ENCODE data around the gene IGFLR1. TPM values are rescaled to one million over a fixed set of nuclear protein-coding genes. Genes with fewer than 3 reads are reported as not detected.

The IGFLR1 gene
- total RNA-seq, 1 donor from 2014 or later: 75.2 TPM

DNA sequence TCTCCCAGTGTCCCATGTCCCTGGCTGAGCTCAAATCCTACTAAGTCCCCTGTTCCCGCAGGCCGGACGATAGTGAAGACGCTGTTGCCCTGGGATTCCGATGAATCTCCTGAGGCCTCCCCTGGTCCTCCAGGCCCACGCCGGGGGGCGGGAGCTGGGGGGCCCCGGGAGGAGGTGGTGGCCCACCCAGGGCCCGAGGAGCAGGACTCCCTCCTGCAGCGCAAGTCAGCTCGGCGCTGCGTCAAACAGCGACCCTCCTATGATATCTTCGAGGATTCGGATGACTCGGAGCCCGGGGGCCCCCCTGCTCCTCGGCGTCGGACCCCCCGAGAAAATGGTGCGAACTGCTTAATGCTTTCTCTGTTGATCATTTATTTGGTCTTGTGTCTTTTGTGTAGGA is 18.6 kb downstream of the IGFLR1 start:
- Mint-ChIP-seq H3K27ac (no peak overlapping the region), H3K9me3 (no peaks in the 10 kb centered on the region), H3K36me3 (ENCODE audit: low read depth) (peaks cover 73% of the 10 kb centered on the region), H3K27me3 (no peaks in the 10 kb centered on the region), H3K4me3 (no peak overlapping the region), H3K4me1 (peaks cover 16% of the 10 kb centered on the region)
- no peak for DNase-seq
- intact Hi-C loops (cut with micrococcal nuclease): no loop called here

DNA sequence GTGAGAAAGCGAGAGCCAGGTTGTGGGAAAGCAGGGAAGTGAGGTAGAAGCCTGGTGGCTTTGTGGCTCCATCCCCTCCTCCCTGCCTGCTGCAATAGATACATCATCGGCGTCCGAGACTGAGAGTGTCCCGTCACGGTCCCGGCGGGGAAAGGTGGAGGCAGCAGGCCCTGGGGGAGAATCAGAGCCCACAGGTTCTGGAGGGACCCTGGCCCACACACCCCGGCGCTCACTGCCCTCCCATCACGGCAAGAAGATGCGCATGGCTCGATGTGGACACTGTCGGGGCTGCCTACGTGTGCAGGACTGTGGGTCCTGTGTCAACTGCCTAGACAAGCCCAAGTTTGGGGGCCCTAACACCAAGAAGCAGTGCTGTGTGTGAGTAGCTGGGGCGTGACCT is 19.4 kb downstream of the IGFLR1 start:
- Mint-ChIP-seq H3K9me3 (no peaks in the 10 kb centered on the region), H3K27ac (no peak overlapping the region), H3K27me3 (no peaks in the 10 kb centered on the region), H3K4me1 (peaks cover 17% of the 10 kb centered on the region), H3K36me3 (ENCODE audit: low read depth) (peaks cover 66% of the 10 kb centered on the region), H3K4me3 (no peak overlapping the region)
- no peak for DNase-seq
- intact Hi-C loops (cut with micrococcal nuclease): no loop called here

DNA sequence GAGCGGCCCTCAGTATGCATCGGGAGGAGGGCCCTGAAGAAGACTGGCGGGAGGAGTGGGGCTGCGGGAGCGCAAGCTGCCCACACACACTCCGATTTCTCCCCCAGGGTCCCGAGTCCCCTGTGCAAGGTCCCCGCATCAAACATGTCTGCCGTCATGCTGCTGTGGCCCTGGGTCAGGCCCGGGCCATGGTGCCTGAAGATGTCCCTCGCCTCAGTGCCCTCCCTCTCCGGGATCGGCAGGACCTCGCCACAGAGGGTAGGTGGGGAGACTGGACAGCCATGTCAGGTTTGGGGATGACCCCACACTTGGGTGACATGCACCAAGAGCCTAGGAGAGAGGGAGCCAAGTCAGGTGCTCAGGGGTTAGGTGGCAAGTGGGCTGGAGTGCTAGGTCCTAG is 19.8 kb downstream of the IGFLR1 start:
- H3K36me3 Mint-ChIP-seq (ENCODE audit: low read depth): peaks cover 66% of the 10 kb centered on the region
- H3K4me1 Mint-ChIP-seq: peaks cover 17% of the 10 kb centered on the region
- no peaks in the 10 kb centered on the region for H3K9me3 Mint-ChIP-seq
- H3K4me3 Mint-ChIP-seq: no peak overlapping the region
- no peak overlapping the region for H3K27ac Mint-ChIP-seq
- H3K27me3 Mint-ChIP-seq: no peaks in the 10 kb centered on the region
- intact Hi-C loops (cut with micrococcal nuclease): no loop called here
- no peak for DNase-seq

DNA sequence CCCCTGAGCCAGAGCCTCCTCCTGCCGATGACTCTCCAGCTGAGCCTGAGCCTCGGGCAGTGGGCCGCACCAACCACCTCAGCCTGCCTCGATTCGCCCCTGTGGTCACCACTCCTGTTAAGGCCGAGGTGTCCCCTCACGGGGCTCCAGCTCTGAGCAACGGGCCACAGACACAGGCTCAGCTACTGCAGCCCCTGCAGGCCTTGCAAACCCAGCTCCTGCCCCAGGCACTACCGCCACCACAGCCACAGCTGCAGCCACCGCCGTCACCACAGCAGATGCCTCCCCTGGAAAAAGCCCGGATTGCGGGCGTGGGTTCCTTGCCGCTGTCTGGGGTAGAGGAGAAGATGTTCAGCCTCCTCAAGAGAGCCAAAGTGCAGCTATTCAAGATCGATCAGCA is 20.9 kb downstream of the IGFLR1 start:
- DNase-seq: no peak
- Mint-ChIP-seq H3K27me3 (no peaks in the 10 kb centered on the region), H3K4me3 (no peak overlapping the region), H3K36me3 (ENCODE audit: low read depth) (peaks cover 67% of the 10 kb centered on the region), H3K9me3 (no peaks in the 10 kb centered on the region), H3K4me1 (peaks cover 20% of the 10 kb centered on the region), H3K27ac (no peak overlapping the region)
- intact Hi-C loops (cut with micrococcal nuclease): no loop called here

DNA sequence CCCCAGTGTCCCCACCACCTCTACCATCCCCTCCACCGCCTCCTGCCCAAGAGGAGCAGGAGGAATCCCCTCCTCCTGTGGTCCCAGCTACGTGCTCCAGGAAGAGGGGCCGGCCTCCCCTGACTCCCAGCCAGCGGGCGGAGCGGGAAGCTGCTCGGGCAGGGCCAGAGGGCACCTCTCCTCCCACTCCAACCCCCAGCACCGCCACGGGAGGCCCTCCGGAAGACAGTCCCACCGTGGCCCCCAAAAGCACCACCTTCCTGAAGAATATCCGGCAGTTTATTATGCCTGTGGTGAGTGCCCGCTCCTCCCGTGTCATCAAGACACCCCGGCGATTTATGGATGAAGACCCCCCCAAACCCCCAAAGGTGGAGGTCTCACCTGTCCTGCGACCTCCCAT is 21.6 kb downstream of the IGFLR1 start:
- Mint-ChIP-seq H3K4me1 (peaks cover 24% of the 10 kb centered on the region), H3K27me3 (no peaks in the 10 kb centered on the region), H3K9me3 (no peaks in the 10 kb centered on the region), H3K4me3 (no peak overlapping the region), H3K27ac (no peak overlapping the region), H3K36me3 (ENCODE audit: low read depth) (peaks cover 67% of the 10 kb centered on the region)
- intact Hi-C loops (cut with micrococcal nuclease): no loop called here
- DNase-seq: no peak

DNA sequence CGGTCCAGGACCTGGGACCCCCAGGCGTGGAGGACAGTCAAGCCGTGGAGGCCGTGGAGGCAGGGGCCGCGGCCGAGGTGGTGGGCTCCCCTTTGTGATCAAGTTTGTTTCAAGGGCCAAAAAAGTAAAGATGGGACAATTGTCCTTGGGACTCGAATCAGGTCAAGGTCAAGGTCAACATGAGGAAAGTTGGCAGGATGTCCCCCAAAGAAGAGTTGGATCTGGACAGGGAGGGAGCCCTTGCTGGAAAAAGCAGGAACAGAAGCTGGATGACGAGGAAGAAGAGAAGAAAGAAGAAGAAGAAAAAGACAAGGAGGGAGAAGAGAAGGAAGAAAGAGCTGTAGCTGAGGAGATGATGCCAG is 22.1 kb downstream of the IGFLR1 start:
- Mint-ChIP-seq H3K27ac (no peak overlapping the region), H3K27me3 (no peaks in the 10 kb centered on the region), H3K4me3 (peak overlapping the region; percentile 21), H3K36me3 (ENCODE audit: low read depth) (peaks cover 65% of the 10 kb centered on the region), H3K4me1 (peaks cover 25% of the 10 kb centered on the region), H3K9me3 (no peaks in the 10 kb centered on the region)
- DNase-seq: no peak
- intact Hi-C loops (cut with micrococcal nuclease): no loop called here

DNA sequence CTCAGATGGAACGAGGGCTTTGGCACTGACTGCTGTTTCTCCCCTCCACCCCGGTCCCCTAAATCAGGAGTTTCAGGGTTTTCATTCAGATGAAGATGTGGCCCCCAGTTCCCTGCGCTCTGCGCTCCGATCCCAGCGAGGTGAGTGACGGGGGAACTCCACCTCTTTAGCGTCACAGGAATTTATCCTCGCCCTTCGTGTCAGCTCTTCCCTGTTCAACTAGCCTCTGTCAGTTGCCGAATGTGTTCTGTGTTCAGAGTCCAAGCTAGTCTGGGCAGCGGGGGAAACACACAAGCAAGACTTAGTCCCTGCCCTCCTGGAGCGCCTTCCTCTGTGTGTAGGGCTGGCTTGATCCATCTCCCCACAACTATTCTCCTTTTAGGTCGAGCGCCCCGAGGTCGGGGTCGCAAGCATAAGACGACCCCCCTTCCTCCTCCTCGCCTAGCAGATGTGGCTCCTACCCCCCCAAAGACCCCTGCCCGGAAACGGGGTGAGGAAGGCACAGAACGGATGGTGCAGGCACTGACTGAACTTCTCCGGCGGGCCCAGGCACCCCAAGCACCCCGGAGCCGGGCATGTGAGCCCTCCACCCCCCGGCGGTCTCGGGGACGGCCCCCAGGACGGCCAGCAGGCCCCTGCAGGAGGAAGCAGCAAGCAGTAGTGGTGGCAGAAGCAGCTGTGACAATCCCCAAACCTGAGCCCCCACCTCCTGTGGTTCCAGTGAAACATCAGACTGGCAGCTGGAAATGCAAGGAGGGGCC is 22.7 kb downstream of the IGFLR1 start:
- intact Hi-C loops (cut with micrococcal nuclease): loop anchor here (5.0 kb wide), 1 partner anchor 172 kb away; the partner anchor contains the start of gene TMEM147
- H3K9me3 Mint-ChIP-seq: no peaks in the 10 kb centered on the region
- peak overlapping the region; percentile 92 for H3K27ac Mint-ChIP-seq
- DNase-seq: no peak
- peaks cover 65% of the 10 kb centered on the region for H3K36me3 Mint-ChIP-seq (ENCODE audit: low read depth)
- no peaks in the 10 kb centered on the region for H3K27me3 Mint-ChIP-seq
- H3K4me1 Mint-ChIP-seq: peaks cover 30% of the 10 kb centered on the region
- peak overlapping the region; percentile 94 for H3K4me3 Mint-ChIP-seq

DNA sequence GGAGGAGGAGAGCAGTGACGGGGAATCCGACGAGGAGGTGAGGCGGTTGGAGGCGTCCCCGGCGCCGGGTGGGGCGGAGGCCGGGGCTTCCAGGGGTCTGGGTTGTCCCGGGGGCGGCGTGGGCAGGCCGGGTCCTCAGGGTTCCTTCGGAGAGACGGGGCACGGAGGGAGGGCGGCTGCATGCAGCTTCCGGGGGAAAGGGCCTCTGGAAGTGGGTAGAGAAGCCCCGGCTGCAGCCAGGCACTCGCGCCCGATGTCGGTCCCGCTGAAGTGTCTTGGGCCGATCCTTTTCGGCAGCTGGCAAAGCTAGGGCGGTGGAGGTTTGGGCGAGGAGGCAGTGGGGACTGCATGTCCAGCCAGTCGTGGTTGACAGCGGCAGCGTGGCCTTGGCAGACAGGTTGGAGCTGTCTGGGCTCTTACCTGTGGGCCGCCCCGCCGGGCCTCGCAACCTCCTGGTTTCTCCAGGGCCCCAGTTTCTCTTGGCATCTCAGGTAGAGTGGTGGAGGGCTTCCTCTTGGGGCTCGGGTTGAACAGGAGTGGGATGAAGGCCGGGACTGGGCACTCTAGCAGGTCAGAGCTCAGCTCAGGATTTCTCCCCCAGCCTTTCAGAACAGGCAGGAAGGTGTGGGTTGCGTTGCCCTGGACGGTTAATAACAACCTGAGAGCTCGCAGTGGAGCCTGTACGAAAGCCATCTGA is 23.8 kb downstream of the IGFLR1 start:
- Mint-ChIP-seq H3K27me3 (no peaks in the 10 kb centered on the region), H3K27ac (peak overlapping the region; percentile 92), H3K4me3 (peak overlapping the region; percentile 94), H3K36me3 (ENCODE audit: low read depth) (peaks cover 67% of the 10 kb centered on the region), H3K4me1 (peaks cover 39% of the 10 kb centered on the region), H3K9me3 (no peaks in the 10 kb centered on the region)
- intact Hi-C loops (cut with micrococcal nuclease): loop anchor here (5.0 kb wide), 1 partner anchor 171 kb away; the partner anchor contains the start of gene TMEM147
- DNase-seq: peak; percentile 86

DNA sequence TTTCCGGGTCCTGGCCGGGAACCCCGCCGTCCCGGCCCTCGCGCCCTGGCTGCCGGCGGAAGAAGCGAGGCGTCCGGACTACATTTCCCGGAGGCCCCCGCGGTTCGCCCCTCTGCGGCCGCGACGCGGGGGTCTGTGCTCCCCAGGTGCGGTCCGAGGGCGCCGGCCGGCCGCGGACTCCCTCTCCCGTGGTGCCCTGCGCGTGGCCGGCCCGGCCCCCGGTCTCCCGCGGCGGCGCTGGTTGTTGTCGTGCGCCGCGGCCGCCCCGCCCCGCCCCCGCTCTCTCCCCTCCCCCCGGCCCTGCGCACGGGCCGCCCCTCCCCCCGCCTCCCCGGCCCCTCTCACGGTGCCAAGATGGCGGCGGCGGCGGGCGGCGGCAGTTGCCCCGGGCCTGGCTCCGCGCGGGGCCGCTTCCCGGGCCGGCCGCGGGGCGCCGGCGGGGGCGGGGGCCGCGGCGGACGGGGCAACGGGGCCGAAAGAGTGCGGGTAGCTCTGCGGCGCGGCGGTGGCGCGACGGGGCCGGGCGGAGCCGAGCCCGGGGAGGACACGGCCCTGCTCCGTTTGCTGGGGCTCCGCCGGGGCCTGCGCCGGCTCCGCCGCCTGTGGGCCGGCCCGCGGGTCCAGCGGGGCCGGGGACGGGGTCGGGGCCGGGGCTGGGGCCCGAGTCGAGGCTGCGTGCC is 24.4 kb downstream of the IGFLR1 start, which contains the start of gene KMT2B:
TSS of gene KMT2B (plus strand) at position 339 of the 680 bp plus-strand sequence. CDS start at position 355, 16 bp downstream.
- peak within 1 kb of the TSS; percentile 93 for H3K27ac Mint-ChIP-seq
- no peaks in the 10 kb centered on the region for H3K27me3 Mint-ChIP-seq
- H3K9me3 Mint-ChIP-seq: no peaks in the 10 kb centered on the region
- intact Hi-C loops (cut with micrococcal nuclease): loop anchor here (1.0 to 5.0 kb wide), 11 partner anchors 16 to 397 kb away; partner anchors contain the start of genes ARHGAP33, PROSER3, PSENEN and TBCB
- peaks cover 63% of the 10 kb centered on the region for H3K36me3 Mint-ChIP-seq (ENCODE audit: low read depth)
- H3K4me3 Mint-ChIP-seq: peak within 1 kb of the TSS; percentile 94
- no peak for DNase-seq
- peaks cover 43% of the 10 kb centered on the region for H3K4me1 Mint-ChIP-seq

DNA sequence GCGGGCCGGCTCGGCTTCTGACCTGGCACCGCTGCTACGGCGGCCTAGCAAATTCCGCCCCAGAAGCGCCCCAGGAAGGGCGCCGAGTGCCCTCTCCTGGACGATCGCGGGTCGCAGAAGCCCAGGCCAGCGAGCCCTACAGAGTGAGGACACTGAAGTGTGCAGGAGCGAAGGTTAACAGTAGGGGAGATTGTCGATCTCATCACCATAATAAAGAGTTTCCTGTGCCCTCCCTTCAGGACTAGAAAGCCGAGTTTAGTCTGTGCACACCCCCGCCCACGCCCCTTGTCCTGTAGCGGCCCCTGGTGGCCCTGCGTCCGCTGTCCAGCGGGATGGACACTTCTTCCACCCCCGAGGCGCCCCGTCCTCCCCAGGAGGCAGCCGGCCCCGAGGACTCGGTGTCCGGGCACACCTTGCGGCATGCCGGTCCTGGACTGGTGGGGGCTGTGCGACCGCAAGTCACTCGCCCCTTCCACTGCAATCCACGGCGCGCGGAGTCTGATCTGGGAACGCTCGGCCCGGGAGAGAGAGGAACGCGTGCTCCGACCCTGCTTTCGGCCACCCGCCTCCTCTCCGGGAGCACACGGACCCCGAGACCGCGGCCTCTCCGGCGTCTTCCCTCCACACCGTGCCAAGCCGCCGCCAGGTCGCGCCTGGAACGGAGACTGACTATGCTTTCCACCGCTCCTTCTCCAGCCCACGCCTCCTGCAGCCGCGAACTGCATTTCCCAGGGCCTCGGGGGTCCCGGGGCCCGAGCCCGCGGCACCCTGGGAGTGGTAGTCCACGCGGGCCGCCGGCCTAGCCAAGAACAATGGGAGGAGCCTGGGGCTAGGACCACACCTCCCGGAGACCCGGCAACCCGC is 25.2 kb downstream of the IGFLR1 start:
- Mint-ChIP-seq H3K27ac (peak overlapping the region; percentile 93), H3K27me3 (no peaks in the 10 kb centered on the region), H3K4me1 (peaks cover 50% of the 10 kb centered on the region), H3K36me3 (ENCODE audit: low read depth) (peaks cover 56% of the 10 kb centered on the region), H3K4me3 (peak overlapping the region; percentile 92), H3K9me3 (no peaks in the 10 kb centered on the region)
- intact Hi-C loops (cut with micrococcal nuclease): loop anchor here (1.0 to 5.0 kb wide), 11 partner anchors 15 to 398 kb away; partner anchors contain the start of genes ARHGAP33, PROSER3, PSENEN and TBCB
- peak; percentile 99 for DNase-seq

DNA sequence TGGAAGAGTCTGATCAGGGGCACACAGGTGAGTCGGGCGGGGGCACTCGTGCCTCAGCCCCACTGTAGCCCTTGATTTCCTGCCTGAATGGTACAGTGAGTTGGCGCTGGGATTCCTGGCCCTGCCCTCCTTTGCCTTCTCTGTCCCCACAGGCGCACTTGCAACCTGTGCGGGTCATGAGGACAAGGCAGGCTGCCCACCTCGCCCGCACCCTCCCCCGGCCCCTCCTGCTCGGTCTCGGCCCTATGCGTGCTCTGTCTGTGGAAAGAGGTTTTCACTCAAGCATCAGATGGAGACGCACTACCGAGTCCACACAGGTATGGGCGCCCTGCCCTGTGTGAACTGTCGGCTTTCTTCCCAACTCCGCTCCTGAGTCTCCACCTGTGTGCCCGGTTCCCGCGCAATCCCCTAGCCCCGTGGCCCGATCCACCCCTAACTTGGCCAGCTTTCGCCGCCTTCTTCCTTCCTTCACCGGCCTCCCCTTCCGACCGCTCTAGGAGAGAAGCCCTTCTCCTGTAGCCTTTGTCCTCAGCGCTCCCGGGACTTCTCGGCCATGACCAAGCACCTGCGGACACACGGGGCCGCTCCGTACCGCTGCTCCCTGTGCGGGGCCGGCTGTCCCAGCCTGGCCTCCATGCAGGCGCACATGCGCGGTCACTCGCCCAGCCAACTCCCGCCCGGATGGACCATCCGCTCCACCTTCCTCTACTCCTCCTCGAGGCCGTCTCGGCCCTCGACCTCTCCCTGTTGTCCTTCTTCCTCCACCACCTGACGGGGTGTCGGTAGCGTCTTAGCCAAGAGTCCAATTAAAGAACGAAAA is 26.1 kb downstream of the IGFLR1 start:
- Mint-ChIP-seq H3K4me3 (peak overlapping the region; percentile 92), H3K27me3 (no peaks in the 10 kb centered on the region), H3K27ac (peak overlapping the region; percentile 93), H3K36me3 (ENCODE audit: low read depth) (peaks cover 51% of the 10 kb centered on the region), H3K9me3 (no peaks in the 10 kb centered on the region), H3K4me1 (peaks cover 51% of the 10 kb centered on the region)
- intact Hi-C loops (cut with micrococcal nuclease): loop anchor here (2.0 to 5.0 kb wide), 2 partner anchors 169 to 183 kb away; partner anchors contain the start of gene TMEM147
- peak; percentile 78 for DNase-seq

DNA sequence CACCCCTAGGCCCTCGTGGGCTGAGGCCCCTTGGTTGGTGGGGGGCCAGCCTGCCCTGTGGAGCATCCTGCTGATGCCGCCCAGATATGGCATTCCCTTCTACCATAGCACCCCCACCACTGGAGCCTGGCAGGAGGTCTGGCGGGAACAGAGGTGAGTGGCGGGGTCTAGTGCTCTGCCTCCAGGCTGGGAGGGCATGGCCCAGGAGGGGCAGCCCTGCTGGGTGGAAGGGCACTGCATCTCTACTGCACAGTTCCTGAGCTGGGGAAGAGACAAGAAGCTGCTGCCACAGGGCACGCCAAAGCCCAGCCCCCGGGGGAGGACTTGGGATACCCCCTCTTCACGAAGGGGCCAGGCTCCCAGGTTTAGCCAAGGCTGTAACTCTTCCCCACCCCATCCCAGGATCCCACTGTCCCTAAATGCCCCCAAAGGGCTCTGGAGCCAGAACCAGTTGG is 26.9 kb downstream of the IGFLR1 start:
- Mint-ChIP-seq H3K4me3 (peak overlapping the region; percentile 92), H3K27ac (peak overlapping the region; percentile 93), H3K9me3 (no peaks in the 10 kb centered on the region), H3K27me3 (no peaks in the 10 kb centered on the region), H3K4me1 (peaks cover 56% of the 10 kb centered on the region), H3K36me3 (ENCODE audit: low read depth) (peaks cover 47% of the 10 kb centered on the region)
- intact Hi-C loops (cut with micrococcal nuclease): loop anchor here (5.0 kb wide), 1 partner anchor 168 kb away; the partner anchor contains the start of gene TMEM147
- peak; percentile 71 for DNase-seq
